Large intestine (tissue), 3 donors: Measurements from ENCODE around the gene CENPP. TPM values are rescaled to one million over a fixed set of nuclear protein-coding genes. Genes with fewer than 3 reads are reported as not detected.
A peak's percentile ranks its signal among the peaks of the same experiment; 100 is the strongest.

Experiments used
- DNase-seq, 2 donors: peaks; one replicate each; pipeline versions ENCODE4 v3.0.0 to v3.0.0-alpha.2; 2013
- H3K27ac ChIP-seq: one replicate; pipeline ENCODE4 v1.5.1; 2013; ENCODE audit warnings: low read length
- H3K27me3 ChIP-seq: 2 replicates; pipeline ENCODE4 v1.6.1; 2013; ENCODE audit warnings: low read length; ENCODE audit not compliant: control insufficient read depth, insufficient read depth
- H3K36me3 ChIP-seq: 2 replicates; pipeline ENCODE4 v1.6.1; 2013; ENCODE audit warnings: low read length; ENCODE audit not compliant: control insufficient read depth, insufficient read depth
- H3K4me1 ChIP-seq: one replicate; pipeline ENCODE4 v1.6.1; 2013; ENCODE audit warnings: low read length; ENCODE audit not compliant: control insufficient read depth, insufficient read depth
- H3K4me3 ChIP-seq: one replicate; pipeline ENCODE4 v1.5.1; 2013; ENCODE audit warnings: low read length
- H3K9me3 ChIP-seq: one replicate; pipeline ENCODE4 v1.6.1; 2013; ENCODE audit warnings: mild to moderate bottlenecking, low read depth, low read length, moderate library complexity; ENCODE audit not compliant: control insufficient read depth
- WGBS: methylation state at CpG from one replicate; pipeline ENCODE4 v1.1.5; 2013; ENCODE audit warnings: low lambda C conversion rate; ENCODE audit not compliant: insufficient coverage; 5-methylcytosine and 5-hydroxymethylcytosine counted together
- polyA plus RNA-seq: library from polyadenylated mRNA; unstranded; fragments of 120-200 nt; gene quantifications from one replicate; pipeline ENCODE4 v1.2.1, GENCODE V29; 2013

CENPP gene
- polyA plus RNA-seq, 1 donor, result 2.8 TPM

- peaks cover 3% of the 10 kb centered on the region for H3K4me1 ChIP-seq
- no peaks in the 10 kb centered on the region for H3K9me3 ChIP-seq
- no peak overlapping the region for H3K27ac ChIP-seq
- peaks cover 61% of the 10 kb centered on the region for H3K36me3 ChIP-seq
- H3K27me3 ChIP-seq, result no peaks in the 10 kb centered on the region
- no CpG with 5 or more reads among the region's 1 CpG for WGBS
- no peak for DNase-seq
- no peak overlapping the region for H3K4me3 ChIP-seq
Measured at GRCh38 chr9:92652461-92652860, 326.7 kb downstream of the CENPP start.

GRCh38 chr9:92654481-92655301 lies 328.9 kb downstream of the CENPP start:
- Histone ChIP-seq H3K36me3 (peaks cover 49% of the 10 kb centered on the region), H3K4me1 (peaks cover 3% of the 10 kb centered on the region), H3K27ac (no peak overlapping the region), H3K27me3 (no peaks in the 10 kb centered on the region), H3K4me3 (no peak overlapping the region), H3K9me3 (no peaks in the 10 kb centered on the region)
- no peak for DNase-seq
- no CpG with 5 or more reads among the region's 19 CpGs for WGBS

GRCh38 chr9:92655366-92655765 lies 329.6 kb downstream of the CENPP start:
- Histone ChIP-seq H3K4me1 (peaks cover 3% of the 10 kb centered on the region), H3K9me3 (no peaks in the 10 kb centered on the region), H3K27me3 (no peaks in the 10 kb centered on the region), H3K36me3 (peaks cover 47% of the 10 kb centered on the region), H3K4me3 (no peak overlapping the region), H3K27ac (no peak overlapping the region)
- DNase-seq, result no peak
- WGBS, result no CpG with 5 or more reads among the region's 7 CpGs

GRCh38 chr9:92655896-92656536 lies 330.3 kb downstream of the CENPP start:
- peaks cover 42% of the 10 kb centered on the region for H3K36me3 ChIP-seq
- no peaks in the 10 kb centered on the region for H3K9me3 ChIP-seq
- H3K4me3 ChIP-seq, result no peak overlapping the region
- peaks cover 3% of the 10 kb centered on the region for H3K4me1 ChIP-seq
- H3K27me3 ChIP-seq, result no peaks in the 10 kb centered on the region
- DNase-seq, result peak in 1 of 2 donors; percentile 36
- 40% methylated on average over 1 of the region's 9 CpGs for WGBS
- no peak overlapping the region for H3K27ac ChIP-seq

- Histone ChIP-seq H3K36me3 (peaks cover 38% of the 10 kb centered on the region), H3K4me3 (no peak overlapping the region), H3K27ac (no peak overlapping the region), H3K4me1 (peaks cover 3% of the 10 kb centered on the region), H3K9me3 (no peaks in the 10 kb centered on the region), H3K27me3 (no peaks in the 10 kb centered on the region)
- WGBS, result no CpG with 5 or more reads among the region's 11 CpGs
- no peak for DNase-seq
Measured at GRCh38 chr9:92656537-92656925, 330.8 kb downstream of the CENPP start.

GRCh38 chr9:92657296-92658094 lies 331.7 kb downstream of the CENPP start:
- H3K4me3 ChIP-seq, result no peak overlapping the region
- no peak for DNase-seq
- WGBS, result no CpG with 5 or more reads among the region's 17 CpGs
- H3K4me1 ChIP-seq, result peaks cover 3% of the 10 kb centered on the region
- no peaks in the 10 kb centered on the region for H3K9me3 ChIP-seq
- no peaks in the 10 kb centered on the region for H3K27me3 ChIP-seq
- no peak overlapping the region for H3K27ac ChIP-seq
- H3K36me3 ChIP-seq, result peaks cover 38% of the 10 kb centered on the region

GRCh38 chr9:92658176-92658575 lies 332.4 kb downstream of the CENPP start:
- no peaks in the 10 kb centered on the region for H3K27me3 ChIP-seq
- H3K4me3 ChIP-seq, result no peak overlapping the region
- no peak for DNase-seq
- WGBS, result no CpG with 5 or more reads among the region's 7 CpGs
- peaks cover 36% of the 10 kb centered on the region for H3K36me3 ChIP-seq
- H3K4me1 ChIP-seq, result peaks cover 3% of the 10 kb centered on the region
- H3K9me3 ChIP-seq, result no peaks in the 10 kb centered on the region
- H3K27ac ChIP-seq, result no peak overlapping the region

GRCh38 chr9:92658611-92659010 lies 332.9 kb downstream of the CENPP start:
- Histone ChIP-seq H3K9me3 (no peaks in the 10 kb centered on the region), H3K4me1 (peaks cover 3% of the 10 kb centered on the region), H3K4me3 (no peak overlapping the region), H3K27ac (no peak overlapping the region), H3K36me3 (peaks cover 37% of the 10 kb centered on the region), H3K27me3 (no peaks in the 10 kb centered on the region)
- DNase-seq, result no peak
- WGBS, result 100% methylated on average over 3 of the region's 4 CpGs

- Histone ChIP-seq H3K9me3 (no peaks in the 10 kb centered on the region), H3K4me3 (no peak overlapping the region), H3K27me3 (no peaks in the 10 kb centered on the region), H3K36me3 (peaks cover 36% of the 10 kb centered on the region), H3K27ac (no peak overlapping the region), H3K4me1 (peaks cover 3% of the 10 kb centered on the region)
- WGBS, result no CpG with 5 or more reads among the region's 10 CpGs
- no peak for DNase-seq
Measured at GRCh38 chr9:92659601-92660000, 333.8 kb downstream of the CENPP start.

- Histone ChIP-seq H3K27me3 (no peaks in the 10 kb centered on the region), H3K4me1 (peaks cover 3% of the 10 kb centered on the region), H3K36me3 (peaks cover 30% of the 10 kb centered on the region), H3K9me3 (no peaks in the 10 kb centered on the region), H3K4me3 (no peak overlapping the region), H3K27ac (no peak overlapping the region)
- DNase-seq, result no peak
- WGBS, result no CpG with 5 or more reads among the region's 4 CpGs
Measured at GRCh38 chr9:92660266-92660665, 334.5 kb downstream of the CENPP start.
